CD14-positive monocyte (primary cell): ENCODE data around the gene BRAT1. TPM values are rescaled to one million over a fixed set of nuclear protein-coding genes. Genes with fewer than 3 reads are reported as not detected.

Experiments used
- DNase-seq, 3 donors: peaks; one replicate each; pipeline ENCODE4 v3.0.0-alpha.2; 2011 to 2022
- H2AFZ ChIP-seq: 2 replicates; pipeline ENCODE4 v1.6.0; 2012; ENCODE audit warnings: mild to moderate bottlenecking, low read depth, low read length, inconsistent platforms; ENCODE audit not compliant: insufficient read depth, poor library complexity, severe bottlenecking
- H3K27ac ChIP-seq, 2 donors: 1 replicate in 1 of 2; 2 replicates in 1 of 2; pipeline ENCODE4 v1.5.1; 2012 to 2013; ENCODE audit warnings: low read length in 2 of 2, control low read depth in 1 of 2, inconsistent platforms in 1 of 2, low read depth in 1 of 2, mild to moderate bottlenecking in 1 of 2
- H3K27me3 ChIP-seq, 2 donors: one replicate each; pipeline versions ENCODE4 v1.6.0 to v1.6.1; 2011 to 2013; ENCODE audit warnings: low read length in 2 of 2; ENCODE audit not compliant: control insufficient read depth in 2 of 2, insufficient read depth in 2 of 2
- H3K36me3 ChIP-seq, 2 donors: replicated peaks in 1 of 2; 1 replicate in 1 of 2; 2 replicates in 1 of 2; pipeline versions ENCODE4 v1.5.1 to v1.6.1; 2012 to 2013; ENCODE audit warnings: low read length in 2 of 2, control low read depth in 1 of 2, inconsistent platforms in 1 of 2, mild to moderate bottlenecking in 1 of 2; ENCODE audit not compliant: insufficient read depth in 2 of 2, control insufficient read depth in 1 of 2
- H3K4me1 ChIP-seq, 2 donors: 1 replicate in 1 of 2; 2 replicates in 1 of 2; pipeline versions ENCODE4 v1.5.1 to v1.6.1; 2012 to 2013; ENCODE audit warnings: low read length in 2 of 2, control low read depth in 1 of 2, inconsistent platforms in 1 of 2, mild to moderate bottlenecking in 1 of 2, moderate library complexity in 1 of 2; ENCODE audit not compliant: insufficient read depth in 2 of 2, control insufficient read depth in 1 of 2
- H3K4me2 ChIP-seq: replicated peaks from 2 replicates; pipeline ENCODE3; 2012; ENCODE audit warnings: low read length, moderate library complexity, mild to moderate bottlenecking; ENCODE audit not compliant: poor library complexity, severe bottlenecking; ENCODE audit errors: extremely low read depth
- H3K4me3 ChIP-seq, 3 experiments: fragments of 200-600 bp in 1 of 3; sonication (generic) in 1 of 3; replicated peaks in 1 of 3; 1 replicate in 2 of 3; 2 replicates in 1 of 3; pipeline ENCODE4 v1.5.1; 2011 to 2013; ENCODE audit warnings: low read length in 3 of 3, mild to moderate bottlenecking in 3 of 3, control low read depth in 2 of 3, low read depth in 2 of 3, inconsistent platforms in 1 of 3, moderate library complexity in 1 of 3
- H3K79me2 ChIP-seq: 2 replicates; pipeline ENCODE4 v1.6.0; 2012; ENCODE audit warnings: mild to moderate bottlenecking, control low read depth, inconsistent platforms, low read length, moderate library complexity; ENCODE audit not compliant: insufficient read depth
- H3K9ac ChIP-seq: 2 replicates; pipeline ENCODE4 v1.6.0; 2017; ENCODE audit warnings: low read length, mild to moderate bottlenecking; ENCODE audit not compliant: insufficient read depth, poor library complexity, severe bottlenecking
- H3K9me3 ChIP-seq, 2 donors: replicated peaks in 1 of 2; 1 replicate in 1 of 2; 2 replicates in 1 of 2; pipeline versions ENCODE4 v1.5.1 to v1.6.1; 2012 to 2013; ENCODE audit warnings: low read length in 2 of 2, control low read depth in 1 of 2; ENCODE audit not compliant: control insufficient read depth in 1 of 2, insufficient read depth in 1 of 2
- H4K20me1 ChIP-seq: 2 replicates; pipeline ENCODE4 v1.6.0; 2012; ENCODE audit warnings: mild to moderate bottlenecking, low read length, control low read depth, moderate library complexity; ENCODE audit not compliant: insufficient read depth
- H3K27ac Mint-ChIP-seq, 7 donors: one replicate each; pipeline ENCODE4 v1.8.0; 2020; ENCODE audit warnings: mild to moderate bottlenecking in 7 of 7, mixed read lengths in 7 of 7, moderate library complexity in 6 of 7, inconsistent platforms in 2 of 7
- H3K27me3 Mint-ChIP-seq, 3 donors: one replicate each; pipeline ENCODE4 v1.8.0; 2021 to 2022; ENCODE audit warnings: low read depth in 3 of 3, mild to moderate bottlenecking in 3 of 3, mixed read lengths in 3 of 3, moderate library complexity in 3 of 3, inconsistent platforms in 1 of 3
- H3K36me3 Mint-ChIP-seq, 2 donors: one replicate each; pipeline ENCODE4 v1.8.0; 2020; ENCODE audit warnings: mixed read lengths in 2 of 2, inconsistent platforms in 1 of 2, mild to moderate bottlenecking in 1 of 2
- H3K4me1 Mint-ChIP-seq: one replicate; pipeline ENCODE4 v1.8.0; 2020; ENCODE audit warnings: mild to moderate bottlenecking, mixed read lengths
- H3K4me3 Mint-ChIP-seq, 2 donors: one replicate each; pipeline ENCODE4 v1.8.0; 2020; ENCODE audit warnings: mild to moderate bottlenecking in 2 of 2, mixed read lengths in 2 of 2, moderate library complexity in 1 of 2
- H3K9me3 Mint-ChIP-seq, 7 donors: one replicate each; pipeline ENCODE4 v1.8.0; 2020 to 2022; ENCODE audit warnings: mixed read lengths in 7 of 7, mild to moderate bottlenecking in 6 of 7, moderate library complexity in 6 of 7, inconsistent platforms in 2 of 7
- WGBS: methylation state at CpG from one replicate; pipeline ENCODE4 v1.1.5; 2013; ENCODE audit warnings: missing lambda C conversion rate; ENCODE audit not compliant: insufficient coverage; 5-methylcytosine and 5-hydroxymethylcytosine counted together
- intact Hi-C, 2 donors: fragments of 100-400 bp; cut with micrococcal nuclease; formaldehyde crosslinking; loops; one replicate each; pipeline versions ENCODE4 v1.15.0 to v1.15.1; 2023
- polyA plus RNA-seq, 3 donors: library from polyadenylated mRNA; depleted of rRNA in 1 of 3; unstranded in 2 of 3; stranded (reverse) in 1 of 3; fragments of 300-500 nt in 2 of 3; fragments of >200 nt in 1 of 3; fragmentation: Illumina TruSeq in 2 of 3; gene quantifications; 1 replicate in 2 of 3; 2 replicates in 1 of 3; pipeline ENCODE4 v1.2.3, GENCODE V29; 2012 to 2021
- TF ChIP-seq, protein P1 (sequence below): fragments of 200-600 bp; IDR thresholded peaks from one replicate; pipeline ENCODE4 v1.8.0; 2022; ENCODE audit warnings: antibody characterized with exemption, mild to moderate bottlenecking

Gene BRAT1
- polyA plus RNA-seq, 3 donors = 31.6 to 34.2 (median 32.5) TPM

DNA sequence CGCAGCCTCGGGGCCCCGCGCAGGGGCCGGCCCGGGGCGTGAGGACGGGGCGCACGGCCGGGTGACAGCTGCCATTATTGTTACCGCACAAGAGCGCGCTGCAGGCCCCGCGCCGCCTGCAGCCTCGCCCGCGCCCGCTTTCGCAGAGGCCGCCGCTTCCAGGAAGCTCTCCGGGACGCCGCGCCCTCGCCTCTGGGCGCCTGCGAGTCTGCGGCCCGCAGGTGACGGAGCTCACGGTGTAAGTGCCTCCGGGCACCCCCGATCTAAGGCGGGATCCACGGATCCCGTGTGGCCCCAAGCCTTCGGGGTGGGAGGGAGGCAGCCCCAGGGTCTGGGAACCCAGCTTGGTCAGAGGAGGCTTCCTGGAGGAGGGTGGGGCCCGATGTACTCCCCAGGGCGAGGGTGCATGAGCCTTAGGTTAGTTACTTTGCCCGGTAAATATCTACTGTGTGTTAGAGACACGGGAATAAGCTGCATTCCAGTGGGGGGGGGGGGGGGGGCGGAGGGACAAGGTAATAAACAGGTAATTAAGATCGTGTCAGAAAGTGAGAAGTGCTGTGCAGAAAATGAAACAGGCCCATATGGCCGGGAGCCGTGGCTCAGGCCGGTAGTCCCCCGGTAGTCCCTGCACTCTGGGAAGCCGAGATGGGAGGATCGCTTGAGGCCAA is 4.1 kb upstream of the BRAT1 start:
- peak overlapping the region in 1 of 2 donors; percentile 48 for H3K27ac ChIP-seq
- H3K36me3 Mint-ChIP-seq = peaks cover 4 to 9% of the 10 kb centered on the region in 2 donors
- peak overlapping the region; percentile 74 to 96 (median 92) for H3K4me3 ChIP-seq

DNA sequence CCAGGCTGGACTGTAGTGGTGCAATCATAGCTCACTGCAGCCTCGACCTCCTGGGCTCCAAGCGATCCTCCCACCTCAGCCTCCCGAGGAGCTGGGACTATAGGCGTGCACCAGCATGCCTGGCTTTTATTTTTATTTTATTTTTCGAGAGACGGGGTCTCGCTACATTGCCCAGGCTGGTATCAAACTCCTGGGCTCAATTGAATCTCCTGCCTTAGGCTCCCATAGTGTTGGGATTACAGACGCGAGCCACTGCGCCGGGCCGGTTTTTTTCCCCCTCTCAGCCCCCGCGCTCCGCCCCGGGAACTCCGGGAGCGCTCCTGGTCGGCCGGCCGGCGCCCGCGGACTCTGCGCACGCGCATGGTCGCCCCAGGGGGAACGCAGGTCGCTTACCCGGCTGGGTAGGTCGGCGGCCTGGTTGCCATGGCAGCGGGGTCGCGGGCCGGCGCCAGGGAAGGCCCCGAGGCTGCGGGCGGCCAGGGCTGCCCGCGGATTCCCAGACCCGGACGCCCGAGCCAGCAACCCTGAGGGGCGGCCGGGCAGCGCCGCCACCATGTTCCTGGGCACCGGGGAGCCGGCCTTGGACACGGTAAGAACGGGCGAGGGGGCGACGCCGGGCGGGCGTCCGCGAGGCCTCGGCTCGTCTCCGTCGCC is 3.4 kb upstream of the BRAT1 start, which contains the start of gene IQCE:
Gene IQCE, plus strand, starts transcription at position 351 of the 654 bp plus-strand sequence. Its CDS starts 203 bp downstream, at position 554.
- Histone ChIP-seq H3K27ac (peak within 1 kb of the TSS in 1 of 2 donors; percentile 48), H3K27me3 (no peaks in the 10 kb centered on the region), H3K9ac (peak within 1 kb of the TSS; percentile 73), H3K79me2 (peaks cover 40% of the 10 kb centered on the region), H4K20me1 (peaks cover 16% of the 10 kb centered on the region), H2AFZ (peak within 1 kb of the TSS; percentile 81), H3K4me2 (peak within 1 kb of the TSS; percentile 91), H3K9me3 (no peaks in the 10 kb centered on the region), H3K36me3 (no peaks in the 10 kb centered on the region), H3K4me1 (peaks cover 51 to 56% of the 10 kb centered on the region in 2 donors), H3K4me3 (peak within 1 kb of the TSS; percentile 74 to 96 (median 92))
- 2% methylated on average over 66 of the region's 66 CpGs for WGBS
- intact Hi-C loops = loop anchor here (5.0 to 10.0 kb wide), 3 partner anchors 36 to 84 kb away; partner anchors contain the start of genes GRIFIN (in 1 of the 2) and TTYH3 (in 1 of the 2)
- no peaks in the 10 kb centered on the region for H3K27me3 Mint-ChIP-seq
- DNase-seq = peak; percentile 76 to 85 (median 81)
- peak within 1 kb of the TSS in 5 of 7 donors; percentile 33 to 80 (median 66) for H3K27ac Mint-ChIP-seq
- peaks cover 0 to 2% (median 0%) of the 10 kb centered on the region in 7 donors for H3K9me3 Mint-ChIP-seq
- TF ChIP-seq, protein P1, sequence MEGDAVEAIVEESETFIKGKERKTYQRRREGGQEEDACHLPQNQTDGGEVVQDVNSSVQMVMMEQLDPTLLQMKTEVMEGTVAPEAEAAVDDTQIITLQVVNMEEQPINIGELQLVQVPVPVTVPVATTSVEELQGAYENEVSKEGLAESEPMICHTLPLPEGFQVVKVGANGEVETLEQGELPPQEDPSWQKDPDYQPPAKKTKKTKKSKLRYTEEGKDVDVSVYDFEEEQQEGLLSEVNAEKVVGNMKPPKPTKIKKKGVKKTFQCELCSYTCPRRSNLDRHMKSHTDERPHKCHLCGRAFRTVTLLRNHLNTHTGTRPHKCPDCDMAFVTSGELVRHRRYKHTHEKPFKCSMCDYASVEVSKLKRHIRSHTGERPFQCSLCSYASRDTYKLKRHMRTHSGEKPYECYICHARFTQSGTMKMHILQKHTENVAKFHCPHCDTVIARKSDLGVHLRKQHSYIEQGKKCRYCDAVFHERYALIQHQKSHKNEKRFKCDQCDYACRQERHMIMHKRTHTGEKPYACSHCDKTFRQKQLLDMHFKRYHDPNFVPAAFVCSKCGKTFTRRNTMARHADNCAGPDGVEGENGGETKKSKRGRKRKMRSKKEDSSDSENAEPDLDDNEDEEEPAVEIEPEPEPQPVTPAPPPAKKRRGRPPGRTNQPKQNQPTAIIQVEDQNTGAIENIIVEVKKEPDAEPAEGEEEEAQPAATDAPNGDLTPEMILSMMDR = no peak
- H3K4me3 Mint-ChIP-seq = peak within 1 kb of the TSS; percentile 79 to 87
- H3K4me1 Mint-ChIP-seq = peaks cover 43% of the 10 kb centered on the region
- H3K36me3 Mint-ChIP-seq = peaks cover 4 to 13% of the 10 kb centered on the region in 2 donors

More for the DNA sequence above, 4.1 kb upstream of the BRAT1 start:
- Histone ChIP-seq H3K9ac (peak overlapping the region; percentile 73), H3K27me3 (no peaks in the 10 kb centered on the region), H3K79me2 (peaks cover 34% of the 10 kb centered on the region), H2AFZ (peak overlapping the region; percentile 81), H3K4me2 (peak overlapping the region; percentile 91), H3K36me3 (no peaks in the 10 kb centered on the region), H4K20me1 (peaks cover 11% of the 10 kb centered on the region), H3K9me3 (no peaks in the 10 kb centered on the region), H3K4me1 (peaks cover 44 to 50% of the 10 kb centered on the region in 2 donors)
- DNase-seq = no peak
- Mint-ChIP-seq H3K4me3 (peak overlapping the region; percentile 79), H3K27me3 (no peaks in the 10 kb centered on the region), H3K4me1 (peaks cover 37% of the 10 kb centered on the region), H3K9me3 (peaks cover 0 to 2% (median 0%) of the 10 kb centered on the region in 7 donors), H3K27ac (peak overlapping the region in 2 of 7 donors; percentile 33 to 41)
- 8% methylated on average over 46 of the region's 53 CpGs for WGBS
- TF ChIP-seq, protein P1 = no peak
- intact Hi-C loops = loop anchor here (5.0 to 10.0 kb wide), 3 partner anchors 37 to 85 kb away; partner anchors contain the start of genes GRIFIN (in 1 of the 2) and TTYH3 (in 1 of the 2)
